ENCODE results near the gene IGFLR1. TPM values are rescaled to one million over a fixed set of nuclear protein-coding genes. Genes with fewer than 3 reads are reported as not detected.
A peak's percentile ranks its signal among the peaks of the same experiment; 100 is the strongest.

The IGFLR1 gene
- total and polyA plus RNA-seq, 2 of the 8 experiments (the other 6 are each of a cell fraction or from before 2014, with no cell fraction given): 8.4 to 28.9 TPM

- no peak overlapping the region for H3K4ac ChIP-seq (replicated peaks; ENCODE audit: insufficient read length, low read depth, low read length)
- FAIRE-seq (no peak), DNase-seq (ENCODE audit: low read depth in 1 of 2, low spot score in 2 of 2) (peak in 1 of 2 experiments; percentile 62)
- H2BK15ac ChIP-seq (ENCODE audit: low read length): no peak overlapping the region
- no peak overlapping the region for H3K23ac ChIP-seq (ENCODE audit: insufficient read length)
- no peak overlapping the region for H2AK5ac ChIP-seq (ENCODE audit: low read depth, low read length)
- no peaks in the 10 kb centered on the region for H3K79me1 ChIP-seq (ENCODE audit: low read depth, low read length)
- no peak overlapping the region for H4K5ac ChIP-seq (ENCODE audit: insufficient read length, low read depth, low read length)
- H3K9me3 ChIP-seq (ENCODE audit: insufficient read depth in 2 of 2, low read depth in 1 of 2, low read length in 1 of 2): no peaks in the 10 kb centered on the region
- H4K91ac ChIP-seq (replicated peaks; ENCODE audit: insufficient read length, low read length): no peak overlapping the region
- ChIA-PET POLR2A (ENCODE audit: partially characterized antibody) (interaction anchor here (1.0 to 4.9 kb wide), 6 partner anchors 9 to 100 kb away, joined by 3 to 28 read pairs (median 8); partner anchors contain the start of genes HAUS5 and ZBTB32), CTCF (ENCODE audit: partially characterized antibody) (interaction anchor here (0.6 to 6.6 kb wide), 6 partner anchors 13 to 1942 kb away, joined by 3 to 105 read pairs (median 4); no protein-coding TSS in a partner anchor)
- H3K4me2 ChIP-seq (ENCODE audit: insufficient read depth in 1 of 2, low read depth in 2 of 2, low read length in 2 of 2): no peak overlapping the region
- H3K27ac ChIP-seq (ENCODE audit: low read depth, low read length): no peak overlapping the region
- no peak overlapping the region for H2BK120ac ChIP-seq (replicated peaks; ENCODE audit: low read depth, low read length)
- H2BK20ac ChIP-seq (ENCODE audit: low read length): no peak overlapping the region
- H3K4me3 ChIP-seq (ENCODE audit: extremely low read depth in 1 of 4, insufficient read depth in 2 of 4, low read depth in 3 of 4, low read length in 4 of 4): no peak overlapping the region
- no peaks in the 10 kb centered on the region; a peak in 1 of 4 replicates for H3K79me2 ChIP-seq (ENCODE audit: control insufficient read depth in 1 of 2, insufficient read depth in 2 of 2, low read length in 2 of 2)
- no peak overlapping the region for H3K18ac ChIP-seq (ENCODE audit: extremely low read depth, low read length)
- peaks cover 0 to 28% (median 16%) of the 10 kb centered on the region in 4 experiments; a peak in 6 of 7 replicates for H3K4me1 ChIP-seq (replicated peaks in 1 of 4; ENCODE audit: control insufficient read depth in 3 of 4, insufficient read depth in 4 of 4, low read length in 3 of 4)
- H3K23me2 ChIP-seq (ENCODE audit: low read depth, low read length): peaks cover 10% of the 10 kb centered on the region
- H2BK12ac ChIP-seq (ENCODE audit: low read depth, low read length): no peak overlapping the region
- H4K20me1 ChIP-seq (replicated peaks in 1 of 2; ENCODE audit: control insufficient read depth in 1 of 2, insufficient read depth in 2 of 2, low read length in 2 of 2): peaks cover 5% of the 10 kb centered on the region in 2 experiments
- 78% methylated on average over 11 of the region's 11 CpGs; no CpG with 5 or more reads in 1 of the 2 experiments for WGBS, 2 experiments (ENCODE audit: extremely low coverage in 1 of 2, insufficient coverage in 1 of 2, insufficient read length in 1 of 2, insufficient replicate concordance in 2 of 2, low coverage in 1 of 2, low lambda C conversion rate in 2 of 2, missing lambda C conversion rate in 1 of 2)
- no peak overlapping the region for H3K14ac ChIP-seq (ENCODE audit: insufficient read length)
- no peak overlapping the region for H2AFZ ChIP-seq (ENCODE audit: low read length)
- no peaks in the 10 kb centered on the region; a peak in 1 of 8 replicates for H3K36me3 ChIP-seq (ENCODE audit: control insufficient read depth in 2 of 4, insufficient read depth in 4 of 4, low read length in 3 of 4)
- no peaks in the 10 kb centered on the region for H3K27me3 ChIP-seq (replicated peaks in 1 of 4; ENCODE audit: control insufficient read depth in 3 of 4, extremely low read depth in 1 of 4, insufficient read depth in 3 of 4, low read length in 3 of 4)
- H3K56ac ChIP-seq (replicated peaks; ENCODE audit: insufficient read length, low read depth, low read length): no peak overlapping the region
- H4K8ac ChIP-seq (ENCODE audit: extremely low read depth, insufficient read depth, low read length): no peak overlapping the region
- no peak overlapping the region for H2BK5ac ChIP-seq (ENCODE audit: low read depth, low read length)
- H3K9ac ChIP-seq (replicated peaks in 1 of 4; ENCODE audit: extremely low read depth in 1 of 4, low read depth in 3 of 4, low read length in 3 of 4): no peak overlapping the region
- TF ChIP-seq RBBP5 (IDR thresholded peaks at IDR 0.05; ENCODE audit: borderline replicate concordance, low read depth, low read length) (no peak), ATF2 (IDR thresholded peaks at IDR 0.05; ENCODE audit: low read length) (no peak), FOSL1 (IDR thresholded peaks at IDR 0.05; ENCODE audit: insufficient read depth, low read depth, low read length) (no peak), BACH1 (IDR thresholded peaks at IDR 0.05; ENCODE audit: low read length) (no peak), CBX5 (IDR thresholded peaks at IDR 0.05; ENCODE audit: low read depth, low read length) (no peak), CBX8 (IDR thresholded peaks at IDR 0.05; ENCODE audit: borderline replicate concordance, low read depth, low read length) (no peak), SIN3A (conservative IDR thresholded peaks at IDR 0.05 in 1 of 2, IDR thresholded peaks at IDR 0.05 in 1 of 2; ENCODE audit: low read depth in 1 of 2, low read length in 2 of 2) (no peak)
- TF ChIP-seq, protein P1, sequence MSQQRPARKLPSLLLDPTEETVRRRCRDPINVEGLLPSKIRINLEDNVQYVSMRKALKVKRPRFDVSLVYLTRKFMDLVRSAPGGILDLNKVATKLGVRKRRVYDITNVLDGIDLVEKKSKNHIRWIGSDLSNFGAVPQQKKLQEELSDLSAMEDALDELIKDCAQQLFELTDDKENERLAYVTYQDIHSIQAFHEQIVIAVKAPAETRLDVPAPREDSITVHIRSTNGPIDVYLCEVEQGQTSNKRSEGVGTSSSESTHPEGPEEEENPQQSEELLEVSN (IDR thresholded peaks at IDR 0.05): no peak
These were observed 29.4 kb downstream of the IGFLR1 start for GRCh38 chr19:35712567-35713505.

Measured in H1 (cell line).